GM21786 (cell line): ENCODE data around the gene ATP6V0A4.
"Not testable (repeated sequence)": the region's sequence is repeated elsewhere in the genome, so short reads cannot be mapped to it uniquely, and the experiment has no call there.

Experiments used
- ATAC-seq: cut with Tn5 transposase; IDR thresholded peaks from one replicate; pipeline ENCODE4 v1.9.1; 2021; ENCODE audit not compliant: unreplicated experiment

Gene ATP6V0A4

DNA sequence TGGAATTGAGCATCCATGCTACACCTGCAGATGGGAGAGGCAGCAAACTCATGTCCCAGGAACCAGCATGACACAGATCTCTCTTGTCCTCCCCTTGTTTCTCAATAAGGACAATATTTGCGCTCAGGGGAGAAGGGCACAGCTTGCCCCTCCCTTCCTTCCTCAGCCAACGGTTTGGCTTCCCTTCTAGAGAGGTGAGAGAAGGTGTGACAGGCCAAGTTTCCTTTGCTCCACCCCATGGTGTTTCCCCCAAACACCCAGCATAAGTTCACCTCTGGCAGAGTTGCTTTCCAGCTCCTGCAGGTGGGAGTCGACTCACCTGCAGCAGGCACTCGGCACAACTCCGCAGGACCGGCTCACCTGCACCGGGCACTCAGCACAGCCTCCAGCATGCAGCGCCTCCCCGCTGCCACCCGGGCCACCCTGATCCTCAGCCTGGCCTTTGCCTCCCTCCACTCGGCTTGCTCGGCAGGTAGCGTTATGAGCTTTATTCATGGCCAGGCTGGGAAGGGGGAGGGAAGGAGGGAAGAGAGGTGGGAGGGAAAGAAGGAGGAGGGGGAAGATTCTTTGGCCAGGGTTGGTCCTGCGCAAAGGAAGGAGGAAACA, at the start of gene ATP6V0A4, which contains the start of gene TMEM213:
Gene ATP6V0A4 (minus strand): TSS at position 482 of the 606 bp plus-strand sequence. CDS start 26,949 bp downstream, outside the sequence.
Gene TMEM213 (plus strand): TSS at position 280 of the 606 bp plus-strand sequence. CDS start 111 bp downstream, at position 391.
- ATAC-seq, result no peak

DNA sequence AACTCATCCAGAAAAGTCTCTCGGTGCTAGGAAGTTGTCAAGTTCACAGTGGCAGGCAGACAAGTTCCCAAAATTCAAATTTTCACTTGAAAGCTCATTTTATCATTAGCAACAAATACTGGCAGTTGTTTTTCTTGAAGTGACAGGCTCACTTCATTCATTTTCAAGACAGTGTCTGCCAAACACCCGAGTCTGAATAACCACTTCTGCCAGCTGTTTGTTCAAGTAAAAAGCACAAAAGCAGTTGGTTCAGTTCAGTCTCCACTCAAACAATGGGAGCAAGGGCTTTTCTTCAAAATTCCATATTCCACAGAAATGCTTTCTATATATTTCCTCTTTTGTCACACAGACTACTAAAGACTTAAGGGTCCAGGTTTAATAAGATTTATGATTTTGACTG, 47.7 kb upstream of the ATP6V0A4 start:
- ATAC-seq, result no peak

DNA sequence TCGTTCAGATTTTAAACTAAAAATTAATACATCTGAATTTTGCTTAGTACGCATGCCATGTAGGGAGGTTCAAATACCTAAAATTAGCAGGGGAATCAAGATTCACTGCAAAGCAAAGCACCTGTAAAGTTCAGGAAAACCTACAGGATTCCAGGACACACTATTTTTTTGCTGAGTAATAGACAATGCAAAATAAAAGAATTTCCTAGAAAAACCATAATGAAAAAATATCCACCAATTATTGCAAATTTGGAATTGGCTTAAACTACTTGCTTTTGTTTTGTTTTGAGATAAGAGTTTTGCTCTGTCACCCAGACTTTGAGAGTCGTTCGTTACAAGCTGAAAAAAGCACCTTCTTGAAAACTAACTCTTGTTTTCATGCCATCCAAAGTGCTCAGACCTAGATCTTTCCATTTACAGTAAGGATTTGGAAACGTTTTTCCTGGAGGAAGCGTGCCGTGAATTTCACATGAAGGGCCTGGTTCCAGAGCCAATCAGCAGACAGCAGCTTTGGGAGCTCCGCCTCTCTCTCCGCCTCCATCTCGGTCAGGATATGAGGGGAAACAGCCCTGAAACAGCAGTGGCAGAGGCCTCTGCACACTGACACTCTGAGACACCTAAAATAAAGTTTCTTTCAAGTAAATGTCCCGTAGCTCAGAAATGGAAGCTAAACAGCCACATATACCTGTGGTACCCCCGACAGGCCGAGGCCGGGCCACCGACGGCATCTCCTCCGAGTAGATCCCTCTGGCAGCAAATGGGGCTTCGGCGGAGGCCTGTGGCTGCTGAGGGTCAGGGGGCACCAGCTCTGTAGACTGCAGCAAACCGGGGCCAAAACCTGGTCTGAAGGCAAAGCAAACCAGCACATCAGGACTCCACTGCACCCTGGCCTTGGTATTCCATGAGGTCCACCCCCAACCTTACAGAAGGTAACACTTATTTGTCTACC, 45.9 kb upstream of the ATP6V0A4 start:
- ATAC-seq, result no peak

DNA sequence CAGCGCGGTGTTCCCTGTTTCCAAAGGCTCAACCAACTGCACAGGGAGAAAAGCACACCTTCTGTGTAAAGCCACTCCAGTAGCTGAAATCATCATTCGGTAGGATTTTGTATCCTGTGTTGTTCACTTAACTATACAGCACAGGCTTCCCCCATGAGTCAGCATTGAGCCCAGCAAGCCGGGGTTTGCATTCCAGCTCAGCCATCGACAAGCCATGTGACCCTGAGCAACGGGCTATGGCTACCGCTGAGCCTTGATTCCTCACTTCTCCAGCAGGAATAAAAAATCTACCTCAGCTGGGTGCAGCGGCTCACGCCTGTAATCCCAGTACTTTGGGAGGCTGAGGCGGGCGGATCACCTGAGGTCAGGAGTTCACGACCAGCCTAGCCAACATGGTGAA, 44.1 kb upstream of the ATP6V0A4 start:
- ATAC-seq, result no peak

DNA sequence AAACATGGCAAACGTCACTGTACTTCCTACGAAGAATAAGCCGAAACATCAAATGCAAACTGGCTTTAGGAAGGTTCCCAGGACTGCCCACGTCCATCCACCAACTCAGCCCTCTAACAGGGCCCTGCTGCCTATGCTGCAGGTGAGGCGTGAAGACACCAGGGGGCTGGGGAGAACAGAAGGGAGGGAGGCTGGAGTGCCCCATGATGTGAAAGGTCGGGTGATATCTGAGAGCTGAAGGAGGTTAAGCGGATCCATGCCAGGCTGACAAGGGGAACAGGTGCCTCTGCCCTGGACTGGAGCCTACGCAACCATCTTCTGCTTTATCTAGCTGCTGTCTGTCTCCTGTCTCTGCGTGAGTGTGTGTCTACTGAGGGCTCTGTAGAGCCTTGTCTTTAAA, 40.2 kb upstream of the ATP6V0A4 start:
- no peak for ATAC-seq

DNA sequence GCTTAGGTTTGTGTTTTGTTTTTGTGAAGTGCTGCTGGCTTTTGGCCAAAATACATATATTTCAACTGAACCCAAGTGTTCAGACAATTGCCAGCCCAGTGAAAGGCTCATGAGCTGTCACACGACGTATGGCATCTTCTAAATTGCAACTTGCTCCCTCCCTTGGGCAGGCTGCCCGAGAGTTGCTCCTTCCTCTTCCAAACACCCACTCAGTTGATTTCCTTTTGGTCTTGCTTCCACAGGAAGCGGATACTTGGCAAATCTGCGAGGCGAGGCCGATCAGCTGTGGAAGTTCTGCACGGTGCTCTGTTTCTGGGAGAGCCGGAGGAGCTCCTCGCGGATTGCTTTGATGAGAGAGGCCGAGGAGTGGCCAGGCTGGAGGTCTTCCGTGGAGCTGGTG, 39.6 kb upstream of the ATP6V0A4 start:
- no peak for ATAC-seq

DNA sequence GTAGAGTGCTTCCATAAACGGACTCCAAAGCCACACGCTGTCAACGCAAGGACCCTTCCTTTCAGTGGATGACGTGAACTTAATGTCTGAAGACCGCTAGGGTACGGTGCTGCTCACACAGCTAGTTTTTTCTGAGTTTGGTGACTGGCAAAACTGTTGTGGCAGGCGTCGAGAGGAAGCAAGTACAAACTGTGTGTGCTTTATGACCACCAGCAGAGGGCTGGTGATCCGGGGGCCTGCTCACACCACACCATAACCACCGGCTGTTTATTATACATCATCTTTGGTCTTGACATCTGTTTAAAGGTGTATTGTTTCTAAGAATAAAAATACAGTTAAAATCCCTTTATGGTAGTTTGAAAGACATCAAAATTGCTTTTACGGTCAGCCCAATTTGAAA, 37.1 kb upstream of the ATP6V0A4 start:
- ATAC-seq, result no peak

DNA sequence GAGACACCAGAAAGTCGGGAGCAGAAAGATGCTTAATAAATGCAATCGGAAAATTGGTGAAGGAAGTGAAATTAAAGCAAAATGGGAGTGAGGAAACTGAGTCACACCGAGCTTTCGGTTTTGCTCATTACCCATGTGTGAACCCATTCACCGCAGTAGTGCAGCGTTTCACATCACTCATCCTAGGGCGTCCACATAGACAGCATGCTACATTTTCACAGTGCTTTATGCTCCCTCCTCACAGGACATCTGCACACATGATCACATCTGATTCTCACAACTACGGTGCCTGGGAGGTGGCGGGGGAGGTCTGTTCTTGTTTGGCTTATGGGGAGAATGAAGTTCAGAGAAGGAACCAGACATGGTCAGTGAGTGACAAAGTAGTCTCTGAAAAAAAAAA, 36.6 kb upstream of the ATP6V0A4 start:
- no peak for ATAC-seq

DNA sequence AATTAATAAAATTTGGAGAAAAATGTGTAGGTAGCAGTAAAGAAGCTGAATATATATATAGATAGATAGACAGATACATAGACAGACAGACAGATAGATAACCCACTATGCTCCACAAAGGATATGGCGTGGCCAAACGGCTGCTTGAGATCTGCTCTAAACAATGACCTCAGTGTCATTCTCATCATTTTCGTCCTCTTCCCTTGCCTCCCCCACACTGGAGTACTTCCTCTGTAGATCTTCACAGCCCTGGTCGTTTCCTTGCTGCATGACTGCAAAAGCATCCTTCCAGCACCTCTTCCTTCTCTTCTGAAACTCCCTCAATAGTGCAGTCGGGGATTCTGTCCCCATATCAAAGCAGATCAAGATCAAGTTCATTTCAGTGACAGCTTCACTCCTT, 35.6 kb upstream of the ATP6V0A4 start:
- no peak for ATAC-seq

DNA sequence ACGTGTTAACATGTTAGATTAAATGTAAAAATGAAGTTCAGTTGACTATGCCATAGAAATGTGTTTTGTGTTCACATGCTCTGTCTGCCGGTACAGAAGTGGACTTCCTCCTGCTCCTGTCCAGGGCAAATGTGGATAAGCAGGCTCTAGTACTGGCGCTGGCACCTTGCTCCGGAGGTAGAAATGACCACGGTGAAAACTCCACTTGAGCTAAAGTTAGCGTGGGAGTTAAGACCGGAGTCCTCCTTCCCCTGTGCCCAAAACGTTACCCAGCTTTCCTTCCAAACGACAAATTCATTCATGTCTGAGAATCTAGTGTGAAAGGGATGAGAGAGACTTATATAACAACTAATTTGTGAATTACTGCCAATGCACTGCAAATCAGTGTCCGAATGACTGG, 35.0 kb upstream of the ATP6V0A4 start:
- no peak for ATAC-seq

DNA sequence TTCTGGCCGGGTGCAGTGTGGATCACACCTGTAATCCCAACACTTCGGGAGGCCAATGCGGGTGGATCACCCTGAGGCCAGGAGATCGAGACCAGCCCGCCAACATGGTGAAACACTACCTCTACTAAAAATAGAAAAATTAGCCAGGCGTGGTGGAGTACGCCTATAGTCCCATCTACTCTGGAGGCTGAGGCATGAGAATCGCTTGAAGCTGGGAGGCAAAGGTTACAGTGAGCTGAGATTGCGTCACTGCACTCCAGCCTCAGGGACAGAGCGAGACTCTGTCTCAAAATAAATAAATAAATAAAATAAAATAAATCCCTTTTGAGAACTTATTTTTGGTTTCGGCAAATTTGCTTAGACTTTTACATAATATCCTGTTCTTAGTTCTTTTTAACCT, 31.3 kb upstream of the ATP6V0A4 start:
- ATAC-seq, result no peak

DNA sequence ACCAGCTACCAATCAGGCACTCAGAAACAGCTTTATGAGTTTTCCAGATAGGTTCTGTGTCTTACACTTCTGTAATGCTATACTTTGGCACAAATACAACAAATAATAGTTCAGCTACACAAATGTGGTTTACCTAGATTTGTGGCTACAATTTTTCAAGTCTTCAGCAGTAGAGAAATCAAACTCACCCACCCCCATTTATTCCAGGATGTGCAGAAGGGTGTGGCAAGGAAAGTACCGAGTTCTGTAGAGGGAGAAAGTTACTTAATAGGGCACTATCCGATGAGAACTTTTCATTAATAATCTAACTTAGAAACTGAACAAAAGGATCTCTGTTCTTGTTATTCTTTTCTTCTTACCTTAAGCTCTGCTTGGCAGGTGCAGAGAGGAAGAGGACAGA, 30.3 kb upstream of the ATP6V0A4 start:
- ATAC-seq, result no peak

DNA sequence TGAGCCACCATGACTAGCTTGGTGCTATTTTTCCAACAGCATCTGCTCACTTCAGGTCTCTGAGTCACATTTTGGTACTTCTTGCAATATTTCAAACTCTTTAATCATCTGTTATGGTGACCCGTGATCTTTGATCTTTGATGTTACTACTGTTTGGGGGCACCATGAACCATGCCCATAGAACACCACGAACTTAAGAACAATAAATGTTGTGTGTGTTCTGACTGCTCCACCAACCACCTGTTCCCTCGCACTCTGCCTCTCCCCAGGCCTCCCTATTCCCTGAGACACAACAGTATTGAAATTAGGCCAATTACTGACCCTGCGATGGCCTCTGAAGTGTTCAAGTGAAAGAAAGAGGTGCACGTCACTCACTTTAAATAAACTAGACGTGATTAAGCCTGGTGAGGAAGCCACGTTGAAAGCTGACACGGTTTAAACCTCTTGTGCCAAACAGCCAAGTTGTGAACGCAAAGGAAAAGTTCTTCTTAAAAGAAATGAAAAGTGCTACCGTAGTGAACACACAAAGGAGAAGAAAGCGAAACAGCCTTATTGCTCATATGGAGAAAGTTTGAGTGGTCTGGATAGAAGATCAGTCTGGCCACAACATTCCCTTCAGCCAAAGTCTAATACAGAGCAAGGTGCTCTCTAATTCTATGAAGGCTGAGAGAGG, 27.2 kb upstream of the ATP6V0A4 start:
- ATAC-seq, result no peak

DNA sequence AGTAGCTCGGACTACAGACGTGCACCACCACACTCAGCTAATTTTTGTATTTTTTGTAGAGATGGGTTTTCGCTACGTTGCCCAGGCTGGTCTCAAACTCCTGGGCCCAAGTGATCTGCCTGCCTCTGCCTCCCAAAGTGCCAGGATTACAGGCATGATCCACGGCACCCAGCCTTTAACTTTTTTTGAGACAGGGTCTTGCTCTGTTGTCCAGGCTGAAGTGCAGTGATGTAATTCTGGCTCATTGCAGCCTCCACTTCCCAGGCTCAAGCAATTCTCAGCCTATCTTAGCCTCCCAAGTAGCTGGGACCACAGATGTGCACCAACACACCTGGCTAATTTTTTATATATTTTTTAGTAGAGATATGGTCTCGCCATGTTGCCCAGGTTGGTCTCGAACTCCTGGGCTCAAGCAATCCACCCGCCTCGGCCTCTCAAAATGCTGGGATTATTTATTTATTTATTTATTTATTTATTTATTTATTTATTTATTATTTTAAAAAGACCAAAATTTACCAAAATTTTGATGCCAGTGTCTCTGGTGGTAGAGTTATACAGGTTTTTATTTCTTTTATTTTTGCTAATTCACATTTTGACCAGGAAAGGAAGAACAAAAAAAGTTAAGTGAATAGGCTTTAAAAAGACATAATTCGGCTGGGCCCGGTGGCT, 25.0 kb upstream of the ATP6V0A4 start:
- ATAC-seq, result no peak

DNA sequence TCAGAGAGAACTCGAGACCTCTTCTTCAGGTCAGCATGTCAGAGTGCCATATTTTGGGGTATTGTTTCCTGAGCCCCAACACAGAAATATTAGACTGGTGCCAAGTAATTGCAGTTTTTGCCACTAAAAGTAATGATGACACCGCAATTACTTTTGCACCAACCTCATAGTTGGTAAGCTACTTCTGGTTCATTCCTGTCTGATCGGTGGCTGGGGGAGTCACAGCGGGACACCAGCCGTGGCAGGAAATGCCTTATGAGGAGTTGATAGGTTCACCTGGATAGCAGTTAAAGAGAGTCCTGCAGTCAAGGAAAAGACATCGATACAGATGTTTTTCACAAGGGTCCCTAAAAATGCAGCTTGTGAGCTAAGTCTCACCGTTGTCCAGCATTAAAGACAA, 23.9 kb upstream of the ATP6V0A4 start:
- no peak for ATAC-seq

DNA sequence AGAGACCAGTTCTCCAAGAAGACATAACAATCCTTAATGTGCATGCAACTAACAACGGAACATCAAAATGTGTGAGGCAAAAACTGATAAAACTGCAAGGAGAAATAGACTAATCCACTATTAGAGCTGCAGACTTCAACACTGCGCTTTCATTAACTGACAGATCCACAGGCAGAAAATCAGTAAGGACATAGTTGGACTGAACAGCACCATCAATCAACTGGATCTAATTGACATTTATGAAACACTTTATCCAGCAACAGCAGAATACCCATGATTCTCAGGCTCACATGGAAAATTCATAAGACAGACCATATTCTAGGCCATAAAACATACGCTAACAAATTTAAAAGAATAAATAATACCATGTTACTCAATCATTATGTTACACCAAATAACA, 21.6 kb upstream of the ATP6V0A4 start:
- ATAC-seq, result no peak

DNA sequence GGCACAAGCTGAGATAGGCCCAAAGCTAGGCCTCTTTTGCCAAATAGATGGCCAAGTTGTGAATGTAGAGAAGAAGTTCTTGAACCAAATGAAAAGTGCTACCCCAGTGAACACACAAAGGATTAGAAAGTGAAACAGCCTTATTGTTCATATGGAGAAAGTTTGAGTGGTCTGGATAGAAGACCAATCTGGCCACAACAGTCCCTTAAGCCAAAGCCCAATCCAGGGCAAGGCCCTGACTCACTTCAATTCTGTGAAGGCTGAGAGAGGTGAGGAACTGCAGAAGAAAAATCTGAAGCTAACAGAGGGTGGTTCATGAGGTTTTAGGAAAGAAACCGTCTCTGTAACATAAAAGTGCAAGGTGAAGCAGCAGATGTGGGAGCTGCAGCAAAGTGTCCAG, 18.7 kb upstream of the ATP6V0A4 start:
- ATAC-seq, result no peak

DNA sequence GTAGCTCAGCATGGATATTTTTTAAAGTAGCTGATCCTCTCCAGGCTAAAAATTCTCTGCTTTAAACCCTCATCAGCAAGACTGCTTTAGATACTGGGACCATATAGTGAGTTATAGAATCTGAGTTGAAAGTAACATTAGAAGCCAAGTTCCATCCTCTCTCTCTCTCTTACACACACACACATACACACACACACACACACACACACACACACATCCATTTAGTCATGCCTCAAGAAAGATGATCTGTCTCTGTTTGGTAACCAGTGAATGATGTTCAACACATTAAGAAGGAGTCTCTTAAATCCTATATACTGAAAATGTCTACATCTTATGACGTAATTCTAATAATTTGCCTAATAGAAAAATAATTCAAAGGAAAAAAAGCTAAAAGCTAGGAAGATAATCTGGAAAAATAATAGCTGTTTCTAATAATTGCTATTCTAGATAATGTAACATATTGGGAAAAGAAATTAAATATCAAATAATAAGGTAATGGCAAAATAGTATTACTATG, 16.9 kb upstream of the ATP6V0A4 start:
- no peak for ATAC-seq

DNA sequence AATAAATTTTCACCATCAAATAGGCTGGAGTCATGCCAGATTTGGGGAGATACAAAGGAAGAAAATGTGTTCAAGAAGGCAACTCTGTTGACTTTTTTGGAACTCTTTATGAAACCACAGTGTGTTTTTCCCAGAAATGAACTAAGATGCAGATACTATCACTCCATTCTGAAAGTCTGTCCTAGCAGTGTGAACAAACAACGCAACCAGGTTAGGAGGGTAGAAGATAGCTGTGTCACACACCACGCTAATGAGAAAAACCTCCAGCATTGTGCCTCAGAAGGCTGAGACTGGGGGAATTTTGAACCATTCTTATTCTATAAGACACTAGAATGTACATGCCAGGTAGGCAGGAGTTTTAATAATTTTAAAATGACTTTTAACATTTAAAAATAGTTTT, 15.9 kb upstream of the ATP6V0A4 start:
- ATAC-seq, result no peak

DNA sequence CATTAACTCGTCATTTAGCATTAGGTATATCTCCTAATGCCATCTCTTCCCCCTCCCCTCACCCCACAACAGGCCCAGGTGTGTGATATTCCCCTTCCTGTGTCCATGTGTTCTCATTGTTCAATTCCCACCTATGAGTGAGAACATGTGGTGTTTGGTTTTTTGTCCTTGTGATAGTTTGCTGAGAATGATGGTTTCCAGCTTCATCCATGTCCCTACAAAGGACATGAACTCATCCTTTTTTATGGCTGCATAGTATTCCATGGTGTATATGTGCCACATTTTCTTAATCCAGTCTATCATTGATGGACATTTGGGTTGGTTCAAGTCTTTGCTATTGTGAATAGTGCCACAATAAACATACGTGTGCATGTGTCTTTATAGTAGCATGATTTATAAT, 13.3 kb upstream of the ATP6V0A4 start:
- ATAC-seq, result not testable (repeated sequence)

DNA sequence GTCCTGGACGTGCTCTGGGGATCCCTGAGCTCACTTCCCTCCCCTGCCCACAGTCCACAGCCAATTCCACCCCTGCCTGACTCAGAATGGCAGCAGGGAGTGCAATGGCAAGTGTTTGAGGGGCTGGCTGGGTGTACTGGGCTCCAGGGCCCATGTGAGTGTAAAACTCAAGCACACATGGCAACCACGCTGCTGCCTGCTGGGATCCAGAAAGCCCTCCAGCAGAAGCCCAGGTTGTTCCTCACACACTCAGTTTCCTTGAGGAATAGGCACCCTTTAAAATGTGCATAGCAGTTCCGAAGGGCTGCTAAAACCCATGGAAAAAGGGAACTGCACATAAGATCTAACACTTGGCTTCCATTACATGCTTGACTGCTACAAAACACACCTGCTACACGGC, 11.3 kb upstream of the ATP6V0A4 start:
- ATAC-seq, result no peak
